H1 (cell line): ENCODE results near the gene CDYL. TPM values are rescaled to one million over a fixed set of nuclear protein-coding genes. Genes with fewer than 3 reads are reported as not detected.
A peak's percentile ranks its signal among the peaks of the same experiment; 100 is the strongest.

Experiments
- CTCF ChIA-PET: fragments of 300-600 bp; sonication (Branson Sonifier 250); formaldehyde crosslinking; loops from one replicate; lab custom pipeline; 2021; ENCODE audit not compliant: partially characterized antibody; lab: Charles Lee
- POLR2A ChIA-PET: fragments of 300-600 bp; sonication (Branson Sonifier 250); formaldehyde crosslinking; loops from one replicate; lab custom pipeline; 2021; ENCODE audit warnings: inconsistent platforms; ENCODE audit not compliant: partially characterized antibody; lab: Charles Lee
- DNase-seq, 2 experiments: peaks; one replicate each; pipeline versions ENCODE4 v3.0.0 to v3.0.0-alpha.2; 2010 to 2022; ENCODE audit warnings: low spot score in 2 of 2, low read depth in 1 of 2, mixed read lengths in 1 of 2
- FAIRE-seq: peaks from 2 replicates; lab custom pipeline; 2011; peaks lifted over from hg19 to GRCh38; lab: Jason Lieb, UNC
- H2AFZ ChIP-seq: 2 replicates; pipeline ENCODE4 v1.8.1; 2012; ENCODE audit warnings: low read length, inconsistent platforms
- H2AK5ac ChIP-seq: 2 replicates; pipeline ENCODE4 v1.6.1; 2013; ENCODE audit warnings: low read depth, low read length
- H2BK120ac ChIP-seq: replicated peaks from 2 replicates; pipeline ENCODE3; 2013; ENCODE audit warnings: low read depth, low read length, inconsistent platforms
- H2BK12ac ChIP-seq: 2 replicates; pipeline ENCODE4 v1.6.1; 2013; ENCODE audit warnings: low read depth, low read length
- H2BK15ac ChIP-seq: 2 replicates; pipeline ENCODE4 v1.6.1; 2013; ENCODE audit warnings: low read length
- H2BK20ac ChIP-seq: 2 replicates; pipeline ENCODE4 v1.6.1; 2013; ENCODE audit warnings: low read length
- H2BK5ac ChIP-seq: 2 replicates; pipeline ENCODE4 v1.6.1; 2013; ENCODE audit warnings: low read depth, low read length
- H3K14ac ChIP-seq: 2 replicates; pipeline ENCODE4 v1.6.1; 2013; ENCODE audit warnings: inconsistent platforms; ENCODE audit not compliant: insufficient read length
- H3K18ac ChIP-seq: 2 replicates; pipeline ENCODE4 v1.6.1; 2013; ENCODE audit warnings: low read length; ENCODE audit errors: extremely low read depth
- H3K23ac ChIP-seq: 2 replicates; pipeline ENCODE4 v1.6.1; 2013; ENCODE audit warnings: inconsistent platforms; ENCODE audit not compliant: insufficient read length
- H3K23me2 ChIP-seq: 2 replicates; pipeline ENCODE4 v1.6.1; 2013; ENCODE audit warnings: low read depth, low read length
- H3K27ac ChIP-seq: 2 replicates; pipeline ENCODE4 v1.6.1; 2011; ENCODE audit warnings: low read depth, low read length, inconsistent platforms
- H3K27me3 ChIP-seq, 4 experiments: replicated peaks in 1 of 4; 1 replicate in 1 of 4; 2 replicates in 3 of 4; pipeline versions ENCODE4 v1.6.1 to v1.8.1; 2011 to 2013; ENCODE audit warnings: low read length in 3 of 4, mild to moderate bottlenecking in 3 of 4, inconsistent platforms in 2 of 4, mixed read lengths in 2 of 4, moderate library complexity in 1 of 4; ENCODE audit not compliant: control insufficient read depth in 3 of 4, insufficient read depth in 3 of 4; ENCODE audit errors: extremely low read depth in 1 of 4
- H3K36me3 ChIP-seq, 4 experiments: 2 replicates each; pipeline versions ENCODE4 v1.6.1 to v1.8.1; 2011 to 2013; ENCODE audit warnings: mild to moderate bottlenecking in 4 of 4, low read length in 3 of 4, moderate library complexity in 2 of 4, control low read depth in 1 of 4, inconsistent platforms in 1 of 4; ENCODE audit not compliant: insufficient read depth in 4 of 4, control insufficient read depth in 2 of 4
- H3K4ac ChIP-seq: replicated peaks from 2 replicates; pipeline ENCODE3; 2013; ENCODE audit warnings: low read length, low read depth, mixed read lengths, inconsistent platforms; ENCODE audit not compliant: insufficient read length
- H3K4me1 ChIP-seq, 4 experiments: replicated peaks in 1 of 4; 1 replicate in 1 of 4; 2 replicates in 3 of 4; pipeline versions ENCODE4 v1.6.1 to v1.8.1; 2011 to 2013; ENCODE audit warnings: low read length in 3 of 4, inconsistent platforms in 2 of 4, mixed read lengths in 1 of 4; ENCODE audit not compliant: insufficient read depth in 4 of 4, control insufficient read depth in 3 of 4
- H3K4me2 ChIP-seq, 2 experiments: 2 replicates each; pipeline versions ENCODE4 v1.6.1 to v1.8.1; 2011 to 2013; ENCODE audit warnings: low read depth in 2 of 2, low read length in 2 of 2, control low read depth in 1 of 2, inconsistent platforms in 1 of 2, mild to moderate bottlenecking in 1 of 2; ENCODE audit not compliant: insufficient read depth in 1 of 2
- H3K4me3 ChIP-seq, 4 experiments: fragments of 200-600, 300-600 bp in 1 of 4; sonication (generic), shearing (Covaris generic), sonication (Bioruptor Twin) in 1 of 4; 2 replicates each; pipeline versions ENCODE4 v1.5.1 to v1.8.1; 2011 to 2016; ENCODE audit warnings: low read length in 4 of 4, low read depth in 3 of 4, control low read depth in 2 of 4, inconsistent platforms in 2 of 4, mild to moderate bottlenecking in 2 of 4, mixed read lengths in 1 of 4, moderate library complexity in 1 of 4; ENCODE audit not compliant: insufficient read depth in 2 of 4; ENCODE audit errors: extremely low read depth in 1 of 4
- H3K56ac ChIP-seq: replicated peaks from 2 replicates; pipeline ENCODE3; 2013; ENCODE audit warnings: low read depth, mild to moderate bottlenecking, mixed read lengths, low read length, inconsistent platforms; ENCODE audit not compliant: insufficient read length
- H3K79me1 ChIP-seq: 2 replicates; pipeline ENCODE4 v1.6.1; 2013; ENCODE audit warnings: low read depth, low read length, control low read depth
- H3K79me2 ChIP-seq, 2 experiments: 2 replicates each; pipeline versions ENCODE4 v1.6.1 to v1.8.1; 2012 to 2013; ENCODE audit warnings: low read length in 2 of 2, mild to moderate bottlenecking in 2 of 2, inconsistent platforms in 1 of 2; ENCODE audit not compliant: insufficient read depth in 2 of 2, control insufficient read depth in 1 of 2
- H3K9ac ChIP-seq, 4 experiments: replicated peaks in 1 of 4; 1 replicate in 1 of 4; 2 replicates in 3 of 4; pipeline versions ENCODE4 v1.6.1 to v1.8.1; 2011 to 2013; ENCODE audit warnings: low read depth in 3 of 4, low read length in 3 of 4, control low read depth in 2 of 4, mild to moderate bottlenecking in 2 of 4, moderate library complexity in 2 of 4, inconsistent platforms in 1 of 4; ENCODE audit errors: extremely low read depth in 1 of 4
- H3K9me3 ChIP-seq, 2 experiments: 2 replicates each; pipeline versions ENCODE4 v1.6.1 to v1.8.1; 2012 to 2013; ENCODE audit warnings: mild to moderate bottlenecking in 2 of 2, moderate library complexity in 2 of 2, control low read depth in 1 of 2, inconsistent platforms in 1 of 2, low read depth in 1 of 2, low read length in 1 of 2, mixed read lengths in 1 of 2; ENCODE audit not compliant: insufficient read depth in 2 of 2
- H4K20me1 ChIP-seq, 2 experiments: replicated peaks in 1 of 2; 2 replicates each; pipeline versions ENCODE3 to v1.8.1; 2011 to 2013; ENCODE audit warnings: inconsistent platforms in 2 of 2, low read length in 2 of 2, mild to moderate bottlenecking in 1 of 2; ENCODE audit not compliant: insufficient read depth in 2 of 2, control insufficient read depth in 1 of 2
- H4K5ac ChIP-seq: 2 replicates; pipeline ENCODE4 v1.6.1; 2013; ENCODE audit warnings: low read length, low read depth, mixed read lengths, inconsistent platforms; ENCODE audit not compliant: insufficient read length
- H4K8ac ChIP-seq: 2 replicates; pipeline ENCODE4 v1.8.0; 2013; ENCODE audit warnings: mild to moderate bottlenecking, moderate library complexity, low read length, inconsistent platforms; ENCODE audit not compliant: insufficient read depth; ENCODE audit errors: extremely low read depth
- H4K91ac ChIP-seq: replicated peaks from 2 replicates; pipeline ENCODE3; 2013; ENCODE audit warnings: low read length, mixed read lengths, inconsistent platforms; ENCODE audit not compliant: insufficient read length
- CHD2 ChIP-seq: IDR thresholded peaks from 2 replicates; pipeline ENCODE4 v1.6.1; 2012; ENCODE audit warnings: low read length, improper control_type of control experiment
- CREB1 ChIP-seq: IDR thresholded peaks from 2 replicates; pipeline ENCODE4 v1.6.1; 2012; ENCODE audit warnings: inconsistent platforms
- EP300 ChIP-seq, 2 experiments: IDR thresholded peaks; 1 replicate in 1 of 2; 2 replicates in 1 of 2; pipeline ENCODE4 v1.6.1; 2011 to 2012; ENCODE audit warnings: low read depth in 2 of 2, low read length in 2 of 2, mild to moderate bottlenecking in 2 of 2, borderline replicate concordance in 1 of 2, inconsistent platforms in 1 of 2, moderate library complexity in 1 of 2
- EZH2 ChIP-seq: fragments of 200-600 bp; sonication (generic); IDR thresholded peaks from 2 replicates; pipeline ENCODE4 v1.7.1; 2012; ENCODE audit warnings: low read depth, mild to moderate bottlenecking, moderate library complexity, low read length, inconsistent platforms; ENCODE audit not compliant: severe bottlenecking
- GTF2F1 ChIP-seq: IDR thresholded peaks from 2 replicates; pipeline ENCODE4 v1.6.1; 2012; ENCODE audit warnings: low read depth, low read length, improper control_type of control experiment, borderline replicate concordance
- SIRT6 ChIP-seq: IDR thresholded peaks from one replicate; pipeline ENCODE4 v1.7.1; 2012; ENCODE audit warnings: low read length, inconsistent platforms
- SP1 ChIP-seq: IDR thresholded peaks from 2 replicates; pipeline ENCODE4 v1.6.1; 2011; ENCODE audit warnings: low read depth, low read length
- SP2 ChIP-seq: IDR thresholded peaks from 2 replicates; pipeline ENCODE4 v1.6.1; 2012; ENCODE audit warnings: mild to moderate bottlenecking, low read length, inconsistent platforms
- SP4 ChIP-seq: IDR thresholded peaks from 2 replicates; pipeline ENCODE4 v1.6.1; 2012; ENCODE audit warnings: low read length, inconsistent platforms
- TCF12 ChIP-seq: IDR thresholded peaks from 2 replicates; pipeline ENCODE4 v1.6.1; 2011; ENCODE audit warnings: low read depth, mild to moderate bottlenecking, low read length
- TEAD4 ChIP-seq: IDR thresholded peaks from 2 replicates; pipeline ENCODE4 v1.6.1; 2012; ENCODE audit warnings: low read depth, low read length, inconsistent platforms, mixed read lengths
- YY1 ChIP-seq: IDR thresholded peaks from 2 replicates; pipeline ENCODE4 v1.6.1; 2011; ENCODE audit warnings: low read depth, mild to moderate bottlenecking, low read length
- WGBS, 2 experiments: shearing (Covaris generic) in 1 of 2; methylation state at CpG; one replicate each; pipeline versions ENCODE4 v1.1.6 to v1.1.7; 2013 to 2015; ENCODE audit warnings: low lambda C conversion rate in 2 of 2, mixed read lengths in 2 of 2, inconsistent platforms in 1 of 2, low coverage in 1 of 2, missing lambda C conversion rate in 1 of 2; ENCODE audit not compliant: insufficient replicate concordance in 2 of 2, insufficient coverage in 1 of 2, insufficient read length in 1 of 2; ENCODE audit errors: extremely low coverage in 1 of 2, missing lambda C conversion rate in 1 of 2; 5-methylcytosine and 5-hydroxymethylcytosine counted together
- polyA plus RNA-seq, 7 experiments: library from polyadenylated mRNA; depleted of rRNA in 3 of 7; stranded (reverse) in 5 of 7; unstranded in 2 of 7; fragments of >200 nt in 5 of 7; fragments of 200-250 nt in 2 of 7; gene quantifications; 1 replicate in 5 of 7; 2 replicates in 1 of 7; 4 replicates in 1 of 7; pipeline versions ENCODE4 v1.2.1 to v1.2.3, GENCODE V29; 2011 to 2013; ENCODE audit warnings: missing spikeins in 2 of 7, mixed read lengths in 2 of 7
- total RNA-seq: library from RNA; stranded (reverse); fragmentation: NEBNext Ultra II Directional; extraction: Animal tissue kit (Norgen Biotek cat#: 25700); gene quantifications from 2 replicates; pipeline ENCODE4 v1.2.1, GENCODE V29; 2021
- TF ChIP-seq, protein P1 (sequence below): IDR thresholded peaks from 2 replicates; pipeline ENCODE4 v1.6.1; 2012; ENCODE audit warnings: inconsistent platforms
- TF ChIP-seq, protein P2 (sequence below): IDR thresholded peaks from 2 replicates; pipeline ENCODE4 v1.6.1; 2012; ENCODE audit warnings: inconsistent platforms

The CDYL gene
- total and polyA plus RNA-seq, 2 of the 8 experiments (the other 6 are each of a cell fraction or from before 2014, with no cell fraction given): 56.4 to 119 TPM

GRCh38 chr6:4920914-4921410 is 144.8 kb downstream of the CDYL start:
- H4K20me1 ChIP-seq: peaks cover 25% of the 10 kb centered on the region in 2 experiments
- peaks cover 3 to 96% of the 10 kb centered on the region in 2 experiments; a peak in 3 of 4 replicates for H3K79me2 ChIP-seq
- H3K4ac ChIP-seq: no peak overlapping the region
- ChIA-PET POLR2A (interaction anchor here (1.0 to 1.1 kb wide), 2 partner anchors 9 to 791 kb away, joined by 3 to 5 read pairs; no protein-coding TSS in a partner anchor), CTCF (interaction anchor here (0.5 to 3.3 kb wide), 12 partner anchors 11 to 215 kb away, joined by 3 to 19 read pairs (median 4); no protein-coding TSS in a partner anchor)
- DNase-seq (no peak), FAIRE-seq (no peak)
- peaks cover 15% of the 10 kb centered on the region for H3K79me1 ChIP-seq
- H2BK15ac ChIP-seq: no peak overlapping the region
- 0 out of 4 replicates have a peak overlapping the region, but pooled peaks of 1 of the 2 experiments have one; percentile 8 for H3K4me2 ChIP-seq
- no peaks in the 10 kb centered on the region for H3K9me3 ChIP-seq
- H2AK5ac ChIP-seq: no peak overlapping the region
- no peak overlapping the region for H4K8ac ChIP-seq
- WGBS, 2 experiments: 74% methylated on average over 5 of the region's 5 CpGs; no CpG with 5 or more reads in 1 of the 2 experiments
- no peaks in the 10 kb centered on the region for H3K36me3 ChIP-seq
- H2BK120ac ChIP-seq: no peak overlapping the region
- no peak overlapping the region for H4K91ac ChIP-seq
- no peak overlapping the region for H4K5ac ChIP-seq
- H3K56ac ChIP-seq: no peak overlapping the region
- no peak overlapping the region for H3K18ac ChIP-seq
- no peak overlapping the region for H3K4me3 ChIP-seq
- H3K9ac ChIP-seq: no peak overlapping the region
- no peak overlapping the region for H3K14ac ChIP-seq
- H3K27me3 ChIP-seq: no peaks in the 10 kb centered on the region
- H2BK5ac ChIP-seq: no peak overlapping the region
- H3K23me2 ChIP-seq: no peaks in the 10 kb centered on the region
- H2BK12ac ChIP-seq: no peak overlapping the region
- H3K4me1 ChIP-seq: peaks cover 2 to 20% (median 18%) of the 10 kb centered on the region in 4 experiments; a peak in 6 of 7 replicates
- no peak overlapping the region for H3K27ac ChIP-seq
- no peak overlapping the region for H2BK20ac ChIP-seq
- H2AFZ ChIP-seq: no peak overlapping the region
- no peak overlapping the region for H3K23ac ChIP-seq
- TF ChIP-seq EZH2: no peak
- TF ChIP-seq TCF12: no peak
- TF ChIP-seq SP2: no peak
- TF ChIP-seq YY1: no peak
- TF ChIP-seq EP300 (IDR thresholded peaks at IDR 0.05; ENCODE audit: borderline replicate concordance in 1 of 2, low read depth in 2 of 2, low read length in 2 of 2): no peak
- TF ChIP-seq SP4: no peak
- no peak for TF ChIP-seq TEAD4
- no peak for TF ChIP-seq CHD2
- TF ChIP-seq SIRT6: no peak
- no peak for TF ChIP-seq GTF2F1
- no peak for TF ChIP-seq SP1
- TF ChIP-seq, protein P1, sequence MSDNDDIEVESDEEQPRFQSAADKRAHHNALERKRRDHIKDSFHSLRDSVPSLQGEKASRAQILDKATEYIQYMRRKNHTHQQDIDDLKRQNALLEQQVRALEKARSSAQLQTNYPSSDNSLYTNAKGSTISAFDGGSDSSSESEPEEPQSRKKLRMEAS: no peak
- TF ChIP-seq, protein P2, sequence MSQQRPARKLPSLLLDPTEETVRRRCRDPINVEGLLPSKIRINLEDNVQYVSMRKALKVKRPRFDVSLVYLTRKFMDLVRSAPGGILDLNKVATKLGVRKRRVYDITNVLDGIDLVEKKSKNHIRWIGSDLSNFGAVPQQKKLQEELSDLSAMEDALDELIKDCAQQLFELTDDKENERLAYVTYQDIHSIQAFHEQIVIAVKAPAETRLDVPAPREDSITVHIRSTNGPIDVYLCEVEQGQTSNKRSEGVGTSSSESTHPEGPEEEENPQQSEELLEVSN: no peak
- no peak for TF ChIP-seq CREB1
